Erythroblast (primary cell): ENCODE results near the gene LRP5.

Experiments used
- GATA1 ChIP-seq: IDR thresholded peaks from 2 replicates; pipeline ENCODE4 v1.6.1; 2011; ENCODE audit warnings: low read depth, mild to moderate bottlenecking, control low read depth, low read length, moderate library complexity
- POLR2A ChIP-seq: IDR thresholded peaks from 2 replicates; pipeline ENCODE4 v1.6.1; 2011; ENCODE audit warnings: mild to moderate bottlenecking, low read length

DNA sequence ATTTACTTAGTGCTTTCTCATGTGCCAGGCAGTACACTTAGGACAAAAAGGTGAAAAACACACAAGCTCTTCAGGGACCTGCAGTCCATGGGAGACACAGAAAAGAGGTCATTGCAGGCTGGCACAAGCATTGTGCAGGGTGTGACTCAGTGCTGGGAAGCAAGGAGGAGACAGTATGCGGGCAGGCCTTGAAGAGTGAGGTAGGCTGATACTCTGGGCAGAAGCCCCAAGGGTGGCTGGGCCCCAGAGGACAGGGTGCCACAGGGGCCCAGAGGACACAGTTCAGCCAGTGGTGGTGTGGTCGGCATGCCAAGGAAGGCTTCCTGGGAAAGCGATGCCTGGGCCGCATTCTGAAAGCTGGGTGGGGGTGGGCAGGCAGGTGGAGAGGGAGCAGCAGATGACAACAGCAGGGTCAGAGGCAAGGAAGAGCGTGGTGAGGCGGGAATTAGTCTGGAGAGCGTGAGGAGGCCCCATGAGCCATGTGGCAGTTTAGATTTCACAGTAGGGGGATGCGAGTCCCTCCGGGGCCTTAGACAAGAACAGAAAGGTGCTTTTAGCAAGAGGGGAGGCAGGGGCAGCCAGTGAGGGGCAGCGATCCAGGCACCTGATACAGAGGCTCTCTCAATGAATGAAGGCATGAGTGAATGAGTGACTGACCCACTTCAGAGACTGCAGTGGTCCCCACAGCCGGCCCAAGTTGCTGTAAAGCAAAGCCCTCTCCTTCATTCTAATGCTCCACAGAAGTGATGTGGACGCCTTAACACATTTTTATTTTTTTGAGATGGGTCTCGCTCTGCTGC is 47.5 kb upstream of the LRP5 start:
- TF ChIP-seq POLR2A (no peak), GATA1 (no peak)
